ENCODE measurements around the gene KRTAP5-1.
A peak's percentile ranks its signal among the peaks of the same experiment; 100 is the strongest.

The KRTAP5-1 gene

DNA sequence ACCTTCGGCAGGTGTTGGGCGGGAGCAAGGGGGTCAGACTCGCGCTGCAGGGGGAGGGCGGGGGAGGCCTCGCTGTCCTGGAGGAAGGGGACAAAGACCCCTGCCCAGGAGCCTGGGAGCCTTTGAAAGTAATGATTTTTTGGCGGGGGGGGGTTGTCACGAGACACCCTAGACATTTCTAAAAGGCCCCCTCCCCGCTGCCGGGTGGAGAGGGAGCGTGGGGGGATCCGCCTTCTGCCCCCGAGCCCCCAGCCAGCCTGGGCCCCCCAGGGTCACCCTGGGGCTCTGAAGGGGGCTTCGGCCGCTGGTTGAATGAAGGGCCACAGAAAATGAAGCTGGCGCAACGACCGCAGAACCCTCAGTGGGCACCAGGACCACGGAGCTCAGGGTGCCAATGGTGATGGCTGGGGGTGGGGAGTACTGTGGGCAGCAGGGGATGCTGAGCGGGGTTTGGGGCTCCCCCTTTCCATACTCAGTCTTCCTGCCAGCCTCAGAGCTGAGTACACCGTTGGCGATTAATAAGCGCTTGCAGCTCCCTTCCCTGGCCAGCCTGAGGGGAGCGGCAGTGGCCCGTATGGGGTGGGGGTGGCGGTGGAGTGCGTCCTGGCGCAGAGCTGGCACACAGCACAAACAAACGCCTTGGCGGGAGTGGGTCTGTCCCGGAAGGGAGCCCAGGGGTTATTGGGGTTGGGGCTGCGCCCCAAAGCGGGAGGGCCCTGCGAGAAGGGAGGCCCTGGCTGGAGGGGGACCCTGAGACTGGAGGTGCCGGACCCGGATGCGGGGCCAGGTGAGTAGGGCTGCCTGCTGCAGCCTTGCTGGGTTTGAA, 11.8 kb downstream of the KRTAP5-1 start:
- H4K20me1 ChIP-seq, result peaks cover 55% of the 10 kb centered on the region
- no peaks in the 10 kb centered on the region for H3K36me3 ChIP-seq
- H3K4me2 ChIP-seq, result peak overlapping the region; percentile 95
- H3K4me1 ChIP-seq, result peaks cover 42% of the 10 kb centered on the region
- H3K4me3 ChIP-seq, result peak overlapping the region; percentile 71
- peaks cover 90% of the 10 kb centered on the region for H3K27me3 ChIP-seq
- H3K9ac ChIP-seq, result no peak overlapping the region
- no peak overlapping the region for H3K27ac ChIP-seq
- no peak for TF ChIP-seq Cebpa-rat (IDR thresholded peaks at IDR 0.05)
- peaks cover 9% of the 10 kb centered on the region for H3K9me3 ChIP-seq

DNA sequence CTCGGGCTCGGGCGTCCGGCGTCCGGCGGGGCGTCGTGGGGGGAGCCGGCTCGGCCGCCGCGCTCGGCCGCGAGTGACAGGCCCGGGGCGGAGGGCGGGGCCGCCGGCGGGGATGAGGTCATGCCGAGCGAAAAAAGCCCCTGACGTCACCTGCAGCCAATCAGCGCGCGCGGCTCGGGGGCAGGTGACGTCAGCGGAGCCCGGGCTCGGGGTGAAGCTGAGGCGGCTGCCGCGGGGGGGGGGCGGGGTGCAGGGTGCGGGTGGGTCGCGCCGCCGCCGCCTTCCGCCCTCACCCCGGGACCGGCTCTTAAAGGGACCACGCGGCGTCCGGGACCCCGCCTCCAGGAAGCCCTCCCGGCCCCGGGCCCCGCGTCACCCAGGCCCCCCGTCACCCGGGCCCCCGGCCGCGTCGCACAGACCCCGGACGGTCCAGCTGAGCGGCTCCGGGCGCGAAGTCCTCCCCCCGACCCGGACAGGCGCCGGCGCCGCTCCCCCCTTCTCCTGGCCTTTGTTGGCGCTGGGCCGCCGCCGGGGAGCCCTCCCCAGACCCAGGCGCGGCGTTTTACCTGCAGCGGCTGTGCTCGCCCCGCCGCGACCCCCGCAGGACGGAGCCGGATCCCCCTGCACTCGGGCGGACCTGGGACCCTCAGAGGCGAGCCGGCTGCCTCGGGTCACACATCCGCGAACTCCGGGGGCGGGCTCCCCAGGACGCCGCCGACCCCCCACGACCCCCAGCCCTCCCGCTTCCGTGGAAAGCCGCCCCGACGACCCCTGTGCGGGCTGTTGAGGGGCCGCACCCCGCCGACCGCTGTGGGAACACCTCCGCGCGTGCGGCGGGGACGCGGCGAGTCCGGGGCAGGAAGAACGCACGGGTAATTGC, 12.6 kb downstream of the KRTAP5-1 start, which contains the start of gene DUSP8:
Gene DUSP8, minus strand, starts transcription at position 75 of the 880 bp plus-strand sequence. CDS start 6,445 bp downstream, outside the sequence.
- peak within 1 kb of the TSS; percentile 71 for H3K4me3 ChIP-seq

DNA sequence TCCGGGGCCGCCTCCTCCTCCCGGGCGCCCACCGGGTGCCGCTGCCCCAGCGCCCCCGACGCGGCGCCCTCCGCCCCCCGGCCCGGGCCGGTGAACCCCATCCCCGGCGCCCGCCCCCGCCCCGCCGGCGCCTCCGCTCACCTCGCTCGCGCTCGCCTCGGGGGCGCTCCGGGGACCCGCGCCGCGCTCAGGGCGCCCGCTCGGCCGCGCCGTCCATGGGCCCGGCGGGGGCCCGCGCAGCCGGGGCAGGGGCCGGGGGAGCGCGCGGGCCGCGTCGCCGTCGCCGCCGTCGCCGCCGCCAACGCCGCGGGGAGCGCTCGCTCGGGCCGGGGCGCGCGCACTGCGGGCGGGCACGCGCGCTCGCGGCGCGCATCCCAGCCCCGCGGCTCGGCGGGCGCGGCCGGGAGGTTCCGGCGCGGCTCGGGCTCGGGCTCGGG, 13.3 kb downstream of the KRTAP5-1 start:
- H3K27me3 ChIP-seq, result peaks cover 88% of the 10 kb centered on the region
- no peak overlapping the region for H3K27ac ChIP-seq
- H3K4me1 ChIP-seq, result peaks cover 43% of the 10 kb centered on the region
- H4K20me1 ChIP-seq, result peaks cover 70% of the 10 kb centered on the region
- TF ChIP-seq Cebpa-rat (IDR thresholded peaks at IDR 0.05), result no peak
- peak overlapping the region; percentile 71 for H3K4me3 ChIP-seq
- no peaks in the 10 kb centered on the region for H3K36me3 ChIP-seq
- no peaks in the 10 kb centered on the region for H3K9me3 ChIP-seq
- peak overlapping the region; percentile 66; the same call in 1 of the 2 replicates for H3K9ac ChIP-seq
- H3K4me2 ChIP-seq, result peak overlapping the region; percentile 95

More for the DNA sequence above, 12.6 kb downstream of the KRTAP5-1 start, which contains the start of gene DUSP8:
- 0 out of 2 replicates have a peak within 1 kb of the TSS, but pooled peaks have one; percentile 4 for H3K27ac ChIP-seq
- H3K9ac ChIP-seq, result peak within 1 kb of the TSS; percentile 66; the same call in 1 of the 2 replicates
- peak within 1 kb of the TSS; percentile 95 for H3K4me2 ChIP-seq
- 0 out of 2 replicates have a peak, but pooled peaks cover under 1% of the 10 kb centered on the region for H3K9me3 ChIP-seq
- H4K20me1 ChIP-seq, result peaks cover 63% of the 10 kb centered on the region
- no peak for TF ChIP-seq Cebpa-rat (IDR thresholded peaks at IDR 0.05)
- H3K27me3 ChIP-seq, result peaks cover 85% of the 10 kb centered on the region
- peaks cover 43% of the 10 kb centered on the region for H3K4me1 ChIP-seq
- no peaks in the 10 kb centered on the region for H3K36me3 ChIP-seq

DNA sequence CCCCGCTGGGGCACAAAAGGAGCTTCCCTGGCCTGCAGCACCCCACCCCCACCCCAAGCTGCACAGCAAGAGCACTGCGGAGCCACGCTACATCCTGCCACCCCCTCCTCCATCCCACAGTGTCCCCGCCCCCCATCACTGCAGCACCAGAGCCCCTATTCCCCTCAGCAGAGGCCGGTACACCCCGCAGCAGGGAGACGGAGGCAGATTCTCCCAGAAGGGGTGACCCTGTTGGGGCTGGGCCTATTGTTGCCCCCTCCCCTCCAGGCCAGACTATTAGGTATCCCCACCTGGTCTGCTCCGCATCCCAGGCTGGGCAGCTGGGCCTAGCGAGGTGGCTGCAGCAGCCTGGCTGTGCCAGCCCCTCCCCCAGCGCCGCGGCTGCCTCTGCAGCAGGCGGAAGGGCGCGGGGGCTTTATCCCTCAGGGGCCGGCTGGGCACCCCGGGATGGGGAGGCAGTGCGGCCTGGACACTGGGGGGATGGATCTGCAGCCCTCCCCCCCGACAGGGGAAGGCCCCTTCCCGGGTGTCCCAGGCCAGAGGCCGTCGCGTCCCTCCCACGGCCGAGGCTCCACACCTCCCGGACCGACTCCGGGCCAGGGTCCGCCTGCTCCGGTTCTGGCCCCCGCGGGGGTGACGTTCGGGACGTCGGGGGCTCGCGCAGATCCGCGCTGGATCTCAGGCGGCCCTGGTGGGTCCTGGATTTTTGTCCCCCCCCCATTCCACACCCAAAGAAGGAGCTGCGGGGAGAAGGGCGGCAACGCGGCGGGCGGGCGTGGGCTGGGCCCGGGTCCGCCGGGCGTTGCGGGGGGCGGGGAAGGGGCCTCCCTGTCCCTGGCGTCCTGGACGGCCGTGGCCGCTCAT, 14.0 kb downstream of the KRTAP5-1 start:
- Histone ChIP-seq H3K4me1 (peaks cover 43% of the 10 kb centered on the region), H3K27me3 (peaks cover 88% of the 10 kb centered on the region), H4K20me1 (peaks cover 77% of the 10 kb centered on the region), H3K27ac (0 out of 2 replicates have a peak overlapping the region, but pooled peaks have one; percentile 4), H3K9me3 (no peaks in the 10 kb centered on the region), H3K36me3 (no peaks in the 10 kb centered on the region), H3K4me2 (peak overlapping the region; percentile 95), H3K4me3 (peak overlapping the region; percentile 71), H3K9ac (peak overlapping the region; percentile 58; the same call in 1 of the 2 replicates)
- TF ChIP-seq Cebpa-rat (IDR thresholded peaks at IDR 0.05), result no peak

DNA sequence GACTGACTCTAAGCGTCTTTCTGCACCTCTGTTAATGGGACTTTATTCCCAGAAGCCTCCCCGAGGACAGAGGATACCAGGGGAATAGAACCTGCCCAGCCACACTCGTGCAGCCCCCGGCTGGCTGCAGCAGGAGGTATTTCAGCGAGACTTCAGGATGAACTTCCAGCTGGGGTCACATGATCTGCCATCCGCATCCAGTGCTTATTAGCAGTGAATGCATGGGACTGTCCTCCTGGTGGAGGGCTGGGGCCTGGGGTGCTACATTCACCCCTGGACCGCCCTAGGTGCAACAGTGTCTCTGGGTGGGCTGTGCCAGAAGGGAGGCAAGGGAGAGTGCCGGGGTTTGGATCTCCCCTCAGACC, 14.6 kb downstream of the KRTAP5-1 start:
- TF ChIP-seq Cebpa-rat (IDR thresholded peaks at IDR 0.05), result no peak
- peak overlapping the region; percentile 71; the same call in 1 of the 2 replicates for H3K4me3 ChIP-seq
- no peak overlapping the region for H3K27ac ChIP-seq
- H4K20me1 ChIP-seq, result peaks cover 83% of the 10 kb centered on the region
- peaks cover 88% of the 10 kb centered on the region for H3K27me3 ChIP-seq
- H3K9ac ChIP-seq, result no peak overlapping the region
- H3K36me3 ChIP-seq, result no peaks in the 10 kb centered on the region
- H3K9me3 ChIP-seq, result no peaks in the 10 kb centered on the region
- H3K4me2 ChIP-seq, result peak overlapping the region; percentile 95
- peaks cover 43% of the 10 kb centered on the region for H3K4me1 ChIP-seq

DNA sequence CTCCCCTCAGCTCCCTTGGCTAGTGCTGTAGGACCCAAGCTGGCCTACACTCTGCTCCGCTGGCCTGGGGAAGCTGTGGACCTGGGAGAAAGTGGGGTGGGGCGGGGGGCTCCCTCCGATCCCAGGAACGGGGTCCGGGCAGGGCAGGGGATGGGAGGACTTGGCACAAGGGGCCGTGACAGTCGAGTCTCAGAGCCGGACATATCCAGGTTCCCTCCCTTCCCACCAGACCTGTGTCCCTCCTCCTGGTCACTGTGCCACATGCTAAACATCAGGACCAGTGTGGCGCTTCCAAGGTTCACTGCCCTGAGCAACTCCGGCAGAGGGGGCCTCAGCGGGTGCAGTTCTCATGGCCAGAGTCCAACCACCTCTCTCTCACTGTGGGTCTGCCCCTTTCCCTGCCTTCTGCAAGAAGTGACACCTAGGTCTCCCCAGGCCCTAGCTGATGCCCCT, 15.1 kb downstream of the KRTAP5-1 start:
- H3K4me1 ChIP-seq, result peaks cover 43% of the 10 kb centered on the region
- H3K4me3 ChIP-seq, result no peak overlapping the region
- H3K27ac ChIP-seq, result no peak overlapping the region
- peak overlapping the region; percentile 26; the same call in 1 of the 2 replicates for H3K4me2 ChIP-seq
- peaks cover 88% of the 10 kb centered on the region for H3K27me3 ChIP-seq
- H3K36me3 ChIP-seq, result no peaks in the 10 kb centered on the region
- H3K9me3 ChIP-seq, result no peaks in the 10 kb centered on the region
- H4K20me1 ChIP-seq, result peaks cover 88% of the 10 kb centered on the region
- no peak overlapping the region for H3K9ac ChIP-seq
- no peak for TF ChIP-seq Cebpa-rat (IDR thresholded peaks at IDR 0.05)

DNA sequence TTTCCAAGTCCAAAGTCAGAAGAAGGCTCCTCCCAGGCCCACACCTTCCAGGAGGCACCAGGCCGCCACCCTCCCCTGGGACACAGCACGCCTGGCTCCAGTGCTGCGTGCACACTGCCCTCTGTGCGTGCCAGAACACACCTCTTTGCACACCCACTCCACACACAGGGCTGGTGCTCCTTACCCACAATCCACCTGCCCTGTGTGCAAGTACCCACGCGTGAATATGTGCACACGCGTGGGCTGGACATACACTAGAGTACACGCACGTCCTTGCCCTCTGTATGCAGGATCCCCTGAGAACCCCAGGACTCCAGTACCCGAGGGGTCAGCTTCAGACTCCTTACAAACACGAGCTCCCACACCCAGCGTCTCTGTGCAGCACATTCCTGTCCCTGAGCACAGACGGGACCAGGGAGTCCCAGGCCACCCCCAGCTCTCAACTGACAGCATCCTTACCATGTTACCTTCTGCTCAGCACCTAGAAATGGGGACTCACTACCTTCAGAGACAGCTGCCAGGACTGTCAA, 15.8 kb downstream of the KRTAP5-1 start:
- Histone ChIP-seq H3K27ac (no peak overlapping the region), H3K4me3 (no peak overlapping the region), H3K9ac (no peak overlapping the region), H4K20me1 (peaks cover 91% of the 10 kb centered on the region), H3K36me3 (no peaks in the 10 kb centered on the region), H3K4me2 (peak overlapping the region; percentile 26; the same call in 1 of the 2 replicates), H3K9me3 (no peaks in the 10 kb centered on the region), H3K4me1 (peaks cover 47% of the 10 kb centered on the region), H3K27me3 (peaks cover 88% of the 10 kb centered on the region)
- no peak for TF ChIP-seq Cebpa-rat (IDR thresholded peaks at IDR 0.05)

DNA sequence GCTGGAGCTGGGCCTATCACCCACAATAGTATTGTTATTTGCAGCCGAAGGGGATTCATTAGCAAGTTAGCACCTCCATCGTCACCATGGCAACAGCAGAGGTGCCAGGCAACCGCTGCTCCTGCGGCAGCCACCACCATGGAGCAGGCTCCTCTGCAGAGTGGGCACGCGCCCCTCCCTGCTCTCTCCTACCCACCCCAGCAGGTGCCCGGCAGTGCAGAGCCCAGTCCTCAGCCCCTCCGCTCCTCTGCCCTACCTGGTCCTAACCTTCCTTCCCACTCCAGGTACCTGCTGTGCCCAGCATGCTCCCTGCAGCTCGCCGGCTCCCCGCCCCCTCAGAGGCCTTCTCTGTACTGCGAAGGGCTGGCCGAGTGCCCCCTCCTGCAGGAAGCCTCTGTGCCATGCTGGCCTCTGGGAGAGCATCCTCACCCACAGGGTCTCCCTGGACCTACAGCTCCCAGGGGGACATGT, 16.6 kb downstream of the KRTAP5-1 start:
- H3K27me3 ChIP-seq, result peaks cover 85% of the 10 kb centered on the region
- H3K9ac ChIP-seq, result no peak overlapping the region
- H3K4me3 ChIP-seq, result no peak overlapping the region
- no peaks in the 10 kb centered on the region for H3K36me3 ChIP-seq
- TF ChIP-seq Cebpa-rat (IDR thresholded peaks at IDR 0.05), result no peak
- H3K27ac ChIP-seq, result no peak overlapping the region
- H4K20me1 ChIP-seq, result peaks cover 90% of the 10 kb centered on the region
- H3K9me3 ChIP-seq, result no peaks in the 10 kb centered on the region
- H3K4me2 ChIP-seq, result peak overlapping the region; percentile 26; the same call in 1 of the 2 replicates
- H3K4me1 ChIP-seq, result peaks cover 44% of the 10 kb centered on the region

Measured in BLaER1 (cell line).